HL-60/S4 treated with phorbol 12-myristate 13-acetate at 8.2 ng/mL for 4 days and 3 days (cell line): ENCODE data around the gene CDKAL1.
"Not testable (repeated sequence)": the region's sequence is repeated elsewhere in the genome, so short reads cannot be mapped to it uniquely, and the experiment has no call there.

Source experiments
- in situ Hi-C: fragments of 300-500 bp; cut with MboI; formaldehyde crosslinking; loops from 2 replicates; pipeline ENCODE4 v1.15.0; 2022; ENCODE audit warnings: low sequenced_read_pairs

Gene CDKAL1

DNA sequence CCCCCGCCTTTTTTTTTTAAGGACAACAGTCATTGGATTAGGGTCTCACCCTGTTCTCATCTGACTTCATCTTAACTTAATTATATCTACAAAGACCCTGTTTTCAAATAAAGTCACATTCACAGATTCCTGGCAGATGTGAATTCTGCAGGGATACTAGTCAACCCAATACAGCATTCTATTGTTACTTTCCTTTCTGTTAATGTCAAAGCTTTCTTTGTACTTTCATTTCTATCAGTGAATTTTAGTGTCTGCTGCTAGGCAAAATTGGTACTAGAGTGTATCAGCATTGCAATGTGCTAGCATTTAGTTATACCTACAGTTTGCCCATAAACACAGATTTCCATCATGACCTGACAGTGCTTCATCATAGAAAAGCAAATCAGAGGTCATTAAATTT lies 281.9 kb downstream of the CDKAL1 start:
- in situ Hi-C loops = no loop called here

DNA sequence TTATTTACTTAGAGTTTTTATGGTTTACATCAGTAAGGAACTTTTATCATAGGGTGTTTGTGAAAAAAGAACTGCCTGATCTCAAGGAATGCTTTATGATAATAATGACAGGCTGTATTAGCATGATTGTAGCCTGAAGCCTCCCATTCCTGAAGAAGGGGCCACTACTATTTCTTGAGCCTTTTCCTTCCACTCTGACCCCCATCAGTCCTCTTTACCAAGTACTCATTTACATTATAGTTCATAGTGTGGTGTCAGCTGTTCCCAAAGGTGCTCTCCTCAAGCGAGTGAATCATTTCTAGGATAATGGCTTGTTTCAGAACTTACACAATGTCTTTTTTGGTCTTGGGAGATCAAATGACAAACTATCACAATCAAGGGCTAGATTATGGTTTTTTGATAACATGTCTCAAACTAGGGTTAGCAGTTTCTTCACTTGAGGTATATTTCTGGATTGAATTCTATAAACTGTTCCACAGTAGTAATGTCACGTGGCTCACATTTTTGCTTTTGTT lies 283.6 kb downstream of the CDKAL1 start:
- in situ Hi-C loops = no loop called here

DNA sequence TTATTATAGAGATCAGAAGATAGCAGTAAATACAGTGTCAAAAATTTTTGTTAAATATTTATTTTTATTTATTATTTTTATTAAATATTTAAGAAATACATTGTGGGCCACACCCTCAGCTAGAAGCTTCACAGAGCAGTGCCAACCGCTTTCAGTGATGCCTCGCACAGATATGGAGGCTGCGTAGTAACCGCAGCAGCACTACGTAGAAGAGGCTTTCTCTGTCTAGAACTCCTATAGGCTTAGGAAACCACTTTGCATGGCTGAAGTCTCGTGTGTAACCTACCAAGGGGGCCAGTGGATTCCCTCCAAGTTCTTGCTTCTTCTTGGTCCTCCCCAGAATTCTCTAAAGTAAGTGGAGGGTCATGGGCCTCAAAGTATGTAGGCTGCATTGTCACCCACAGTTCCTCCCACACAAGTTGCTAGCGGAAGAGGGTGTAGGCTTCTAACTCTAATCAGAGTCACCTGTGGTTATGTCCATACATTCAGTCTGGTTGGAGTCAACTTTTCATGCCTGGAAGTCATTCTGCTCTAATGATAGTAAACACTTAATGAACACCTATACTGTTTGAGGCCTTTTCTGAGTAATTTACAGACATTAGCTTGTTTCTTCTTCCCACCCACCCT lies 285.6 kb downstream of the CDKAL1 start:
- in situ Hi-C loops = no loop called here

DNA sequence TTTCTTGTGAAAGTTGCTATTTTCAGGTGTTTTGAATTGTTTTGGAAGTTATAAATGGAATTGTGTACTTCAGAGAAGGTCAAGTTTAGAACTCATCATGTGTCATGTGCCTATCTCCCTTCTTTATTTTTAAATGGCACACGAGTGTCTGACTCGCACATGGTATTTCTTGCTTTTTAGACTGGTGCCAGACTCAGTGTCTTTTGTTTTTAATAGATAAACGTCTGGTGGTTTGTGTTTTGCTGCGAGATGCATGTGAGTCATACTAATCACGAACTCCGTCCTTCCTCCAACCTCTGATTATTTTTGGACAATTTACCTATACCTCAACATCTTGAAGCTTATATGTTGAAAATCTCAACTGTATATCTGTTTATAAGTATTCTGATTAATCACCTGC lies 292.1 kb downstream of the CDKAL1 start:
- in situ Hi-C loops = no loop called here

DNA sequence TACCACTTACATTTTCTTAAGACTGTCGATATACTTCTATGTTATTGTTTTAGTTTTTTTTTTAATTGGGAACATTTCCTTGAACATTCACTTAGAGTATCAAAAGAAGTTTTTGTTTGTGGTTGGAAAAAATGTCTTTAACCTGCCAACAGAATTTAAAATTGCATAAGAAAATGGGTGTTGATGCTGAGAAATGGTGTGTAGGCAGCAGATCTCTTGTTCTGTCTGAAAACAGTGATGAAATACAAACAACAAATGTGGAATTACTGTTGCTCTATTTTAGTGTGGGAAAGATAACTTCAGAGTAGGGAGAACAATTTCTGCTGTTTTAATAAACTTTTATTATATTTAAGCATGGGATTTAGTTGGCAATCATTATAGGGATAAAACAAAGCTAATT lies 293.5 kb downstream of the CDKAL1 start:
- in situ Hi-C loops = no loop called here

DNA sequence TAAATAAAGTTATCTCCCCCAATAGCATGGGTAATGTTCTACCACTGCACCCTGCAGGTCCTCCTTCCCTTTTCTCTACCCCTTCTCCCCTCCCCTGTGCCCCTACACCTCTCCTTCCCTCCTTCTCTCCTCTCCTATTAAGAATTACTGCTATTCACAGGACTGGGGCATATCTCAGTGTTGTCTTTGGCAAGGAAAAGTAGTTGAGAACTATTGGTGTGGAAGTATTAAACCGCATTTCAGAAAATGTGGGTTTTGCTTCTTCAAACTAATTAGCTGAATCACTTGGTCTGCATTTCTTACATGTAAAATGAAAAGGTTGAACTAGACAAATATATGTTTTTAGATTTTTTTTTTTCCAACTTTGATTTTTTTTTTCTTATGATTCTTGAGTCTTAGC lies 296.3 kb downstream of the CDKAL1 start:
- in situ Hi-C loops = no loop called here

DNA sequence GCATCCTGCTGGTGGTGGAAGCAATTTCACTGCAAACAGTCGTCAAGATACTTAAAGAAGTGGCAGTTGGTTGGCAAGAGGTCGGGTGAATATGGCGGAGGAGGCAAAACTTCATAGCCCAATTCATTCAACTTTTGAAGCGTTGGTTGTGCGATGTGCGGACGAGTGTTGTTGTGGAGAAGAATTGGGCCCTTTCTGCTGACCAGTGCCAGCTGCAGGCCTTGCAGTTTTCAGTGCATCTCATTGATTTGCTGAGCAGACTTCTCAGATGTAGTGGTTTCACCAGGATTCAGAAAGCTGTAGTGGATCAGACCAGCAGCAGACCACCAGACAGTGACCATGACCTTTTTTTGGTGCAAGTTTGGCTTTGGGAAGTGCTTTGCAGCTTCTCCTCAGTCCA lies 297.0 kb downstream of the CDKAL1 start:
- in situ Hi-C loops = not testable (repeated sequence)

DNA sequence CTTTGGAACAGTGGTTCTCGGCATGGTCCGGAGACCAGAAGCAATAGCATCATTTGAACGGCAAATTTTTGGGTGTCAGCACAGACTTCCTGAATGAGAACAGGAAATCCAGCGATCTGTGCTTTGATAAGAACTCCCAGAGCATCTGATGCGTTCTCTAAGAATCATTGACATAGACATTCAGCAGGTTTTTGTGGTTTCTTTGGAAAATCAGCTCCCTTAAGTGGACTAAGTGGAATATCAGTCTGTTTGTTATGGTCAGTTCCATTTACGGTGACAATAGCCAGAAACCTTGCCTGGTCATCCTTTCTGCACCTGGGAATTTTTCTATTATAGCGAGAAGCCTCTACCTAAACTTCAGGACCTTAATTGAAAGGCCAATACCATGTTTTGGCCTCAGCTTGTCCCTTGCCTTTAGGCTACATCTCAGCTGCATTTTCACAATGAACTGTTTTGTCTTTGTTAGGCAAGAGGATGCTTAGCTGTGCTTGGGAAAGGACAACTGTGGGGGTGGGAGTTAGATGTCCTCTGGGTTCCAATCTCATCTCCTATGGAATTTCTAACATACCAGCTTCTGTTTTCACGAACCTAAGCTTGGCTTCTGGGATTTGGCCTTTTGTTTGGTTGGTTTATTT lies 299.7 kb downstream of the CDKAL1 start:
- in situ Hi-C loops = no loop called here

DNA sequence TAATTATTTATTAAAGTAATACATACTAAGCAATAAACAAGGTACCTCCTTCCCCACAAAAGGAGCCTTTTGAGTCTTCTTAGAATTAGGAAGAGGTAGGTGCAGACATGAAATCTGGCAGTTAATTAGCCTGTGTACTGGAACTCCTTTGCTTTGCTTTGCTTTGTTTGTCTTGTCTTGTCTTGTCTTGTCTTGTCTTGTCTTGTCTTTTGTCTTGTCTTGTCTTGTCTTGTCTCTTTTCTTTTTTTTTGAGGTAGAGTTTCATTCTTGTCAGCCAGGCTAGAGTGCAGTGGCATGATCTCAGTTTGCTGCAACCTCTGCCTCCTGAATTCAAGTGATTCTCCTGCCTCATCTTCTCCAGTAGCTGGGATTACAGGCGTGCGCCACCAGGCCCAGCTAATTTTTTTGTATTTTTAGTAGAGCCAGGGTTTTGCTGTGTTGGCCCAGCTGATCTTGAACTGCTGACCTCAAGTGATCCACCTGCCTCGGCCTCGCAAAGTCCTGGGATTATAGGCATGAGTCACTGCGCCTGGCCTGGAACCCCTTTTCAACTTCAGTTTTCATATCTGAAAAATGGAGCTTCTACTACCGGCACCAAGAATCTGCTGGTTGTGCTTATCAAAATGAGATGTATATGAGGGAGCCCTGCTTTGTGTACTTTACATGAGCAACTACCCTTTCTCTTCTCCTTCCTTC lies 301.2 kb downstream of the CDKAL1 start:
- in situ Hi-C loops = no loop called here

DNA sequence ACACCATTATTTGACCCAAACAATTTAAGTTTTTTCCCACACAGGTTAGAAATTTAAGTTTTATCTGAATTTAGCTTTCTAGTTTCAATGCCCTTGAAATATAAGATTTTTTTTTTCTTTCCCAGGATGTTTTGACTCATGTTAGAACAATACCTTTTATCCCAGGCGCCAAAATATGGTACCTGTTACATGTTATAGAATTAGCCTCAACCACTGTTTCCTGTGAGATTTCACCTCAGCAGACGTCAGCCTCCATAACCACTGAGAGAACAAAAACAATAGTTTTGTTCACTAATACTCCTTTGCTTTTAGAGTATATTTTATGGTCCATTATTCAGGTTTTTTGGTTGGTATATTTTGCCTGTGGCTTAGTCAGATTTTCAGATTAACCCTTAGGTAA lies 302.9 kb downstream of the CDKAL1 start:
- in situ Hi-C loops = no loop called here

DNA sequence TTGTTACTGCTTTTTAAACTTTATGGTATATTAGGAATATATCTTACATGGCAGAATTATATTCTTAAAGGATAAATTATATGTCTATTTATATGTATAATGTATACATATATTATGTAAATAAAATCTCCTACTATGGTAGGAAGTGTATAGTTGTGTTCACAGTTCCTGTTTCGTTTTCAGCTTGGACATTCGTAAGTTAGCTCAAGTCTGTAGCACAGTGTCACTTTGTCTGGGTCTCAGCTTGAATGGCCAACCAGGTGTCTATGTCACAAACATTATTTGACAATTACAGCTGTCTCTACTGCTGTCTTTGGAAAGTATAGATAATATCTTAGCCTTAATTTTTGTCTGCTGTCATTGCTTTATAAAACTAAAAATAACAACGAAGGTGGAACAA lies 303.9 kb downstream of the CDKAL1 start:
- in situ Hi-C loops = no loop called here

DNA sequence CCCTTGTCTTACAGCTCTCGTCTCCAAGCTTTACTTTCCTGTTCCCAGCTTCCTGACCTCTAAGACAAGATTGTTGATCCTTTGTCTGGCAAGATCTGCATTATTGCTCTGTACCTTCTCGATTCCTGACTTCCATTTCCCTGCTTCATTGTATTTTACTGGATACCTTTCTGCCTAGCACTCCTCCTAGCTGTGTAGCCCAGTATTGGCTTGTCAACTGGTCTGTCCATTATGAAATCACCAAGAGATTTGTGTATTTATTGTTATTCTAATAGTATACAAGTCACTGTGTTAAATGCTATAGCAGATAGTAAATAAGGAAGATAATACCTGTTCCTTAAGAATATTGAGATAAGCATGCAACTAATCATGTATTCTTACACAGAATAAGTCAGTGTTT lies 305.4 kb downstream of the CDKAL1 start:
- in situ Hi-C loops = no loop called here

DNA sequence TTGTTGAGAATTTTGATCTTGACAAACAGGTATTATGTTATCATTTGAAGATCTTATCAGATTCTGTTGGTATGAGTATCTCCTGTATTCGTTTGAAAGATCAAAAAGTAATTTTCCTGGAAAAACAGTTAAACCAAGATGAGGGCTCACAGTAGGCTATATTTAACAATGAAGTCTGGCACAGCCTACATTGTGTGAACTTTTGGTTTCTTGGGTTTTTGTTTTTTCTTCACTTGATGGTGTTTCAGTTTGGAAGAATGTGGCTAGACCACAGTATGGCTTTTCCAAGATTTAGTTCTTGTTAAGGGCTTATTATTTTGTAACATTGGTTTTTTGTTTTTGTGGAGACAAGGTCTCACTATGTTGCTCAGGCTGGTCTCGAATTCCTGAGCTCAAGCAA lies 306.4 kb downstream of the CDKAL1 start:
- in situ Hi-C loops = no loop called here

DNA sequence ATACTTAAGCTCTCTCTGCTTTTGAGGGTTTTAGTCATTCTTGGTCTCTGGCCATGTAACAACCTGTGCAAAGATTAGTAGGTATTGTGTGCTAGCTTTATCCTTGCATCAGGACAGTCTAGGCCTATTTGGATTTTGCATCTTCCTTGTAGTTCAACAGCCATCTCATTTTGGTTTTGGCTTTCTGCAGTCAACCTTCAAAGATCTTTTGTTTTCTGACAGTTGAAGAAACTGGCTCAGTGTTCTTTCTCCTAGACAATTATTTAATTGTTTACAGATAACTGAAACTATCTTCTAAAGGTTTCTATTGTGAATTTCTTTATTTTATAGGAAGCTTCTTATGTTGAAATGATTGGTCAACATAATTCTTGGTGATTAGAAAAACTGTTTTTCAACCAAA lies 307.5 kb downstream of the CDKAL1 start:
- in situ Hi-C loops = no loop called here

DNA sequence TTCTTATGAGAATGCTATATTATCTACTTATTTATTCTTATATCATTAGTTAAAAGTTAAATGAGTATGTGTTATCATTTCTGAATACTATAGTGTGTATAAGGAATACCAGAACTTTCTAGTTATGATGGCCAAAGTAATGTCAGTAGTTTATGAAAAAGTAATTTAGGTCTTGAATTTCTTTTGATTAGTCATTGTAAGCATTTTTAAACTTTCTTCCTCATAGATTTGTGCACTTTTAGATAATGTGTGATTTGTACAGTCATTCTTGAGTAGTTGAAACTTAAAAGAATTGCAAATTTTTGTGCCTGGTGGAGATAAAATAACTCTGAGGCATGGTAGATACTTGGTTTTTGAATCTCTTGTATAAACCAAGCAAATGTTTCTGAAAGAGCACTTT lies 311.3 kb downstream of the CDKAL1 start:
- in situ Hi-C loops = no loop called here

DNA sequence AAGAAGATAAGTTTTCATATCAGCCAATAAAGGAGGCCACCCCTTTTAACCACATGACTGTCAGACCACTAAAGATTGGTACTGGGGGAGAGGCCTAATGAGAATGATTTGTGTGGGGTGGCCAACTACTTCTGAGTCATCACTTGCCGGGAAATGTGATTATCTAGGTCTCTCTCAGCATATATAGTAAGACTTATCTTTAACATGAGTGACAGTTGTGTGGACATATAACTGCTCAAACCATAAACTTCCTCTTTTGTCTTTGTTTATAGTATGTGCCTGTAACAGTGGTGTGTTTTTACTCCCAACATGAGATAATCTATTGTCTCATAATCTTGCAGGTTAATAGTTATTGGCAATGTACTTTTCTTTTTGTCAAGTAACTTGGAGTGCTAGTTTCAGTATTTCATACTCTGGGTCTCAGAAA lies 312.4 kb downstream of the CDKAL1 start:
- in situ Hi-C loops = no loop called here

DNA sequence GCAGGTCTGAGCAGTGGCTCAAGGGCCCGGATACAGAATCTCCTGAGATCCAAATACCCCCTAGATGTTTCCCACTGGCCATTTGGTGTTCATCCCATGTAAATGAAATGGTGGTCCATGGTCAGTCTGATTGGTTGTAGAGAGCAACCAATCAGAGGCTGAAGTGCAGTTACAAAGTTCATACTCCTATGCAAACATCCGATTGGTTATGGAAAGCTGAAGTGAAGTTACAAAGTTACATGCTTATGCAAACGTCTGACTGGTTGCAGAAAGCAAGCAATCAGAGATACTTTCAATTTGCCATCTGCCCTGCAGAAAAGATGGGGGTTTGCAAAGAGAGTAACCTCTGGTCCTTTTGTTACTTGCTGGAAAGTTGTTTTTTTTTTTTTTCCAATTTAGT lies 313.6 kb downstream of the CDKAL1 start:
- in situ Hi-C loops = no loop called here

DNA sequence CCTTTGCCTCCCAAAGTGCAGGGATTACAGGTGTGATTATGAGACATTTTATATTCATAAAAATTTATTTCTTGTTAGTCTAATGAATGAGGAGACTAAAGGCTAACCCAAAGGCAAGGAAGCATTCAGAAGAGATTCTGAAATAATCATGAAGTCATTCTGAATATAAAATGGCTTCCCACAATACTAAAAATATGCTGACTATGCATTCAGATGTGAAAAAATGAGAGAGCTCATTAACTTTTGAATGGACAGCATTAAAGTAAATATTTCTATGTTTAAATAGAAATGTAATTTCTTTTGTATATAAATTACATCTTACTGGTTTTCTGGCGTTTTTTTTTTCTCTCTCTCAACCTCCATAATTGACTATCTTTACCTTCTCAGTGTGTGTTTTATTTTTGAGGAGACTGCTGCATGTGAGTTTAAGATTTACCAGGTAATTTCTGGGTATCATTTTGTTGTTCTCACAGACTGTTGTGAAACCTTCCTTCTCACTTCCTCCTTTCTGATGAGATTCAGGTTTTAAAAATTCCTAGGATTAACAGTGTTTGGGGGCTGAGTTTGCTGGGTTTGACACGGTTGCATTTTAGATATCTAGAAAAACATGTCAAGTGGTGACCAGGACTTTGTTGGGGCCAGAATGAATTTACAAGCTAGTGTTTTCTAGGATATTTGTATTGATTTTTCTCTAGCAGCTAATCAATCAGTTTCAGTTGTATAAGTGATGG lies 316.6 kb downstream of the CDKAL1 start:
- in situ Hi-C loops = no loop called here

DNA sequence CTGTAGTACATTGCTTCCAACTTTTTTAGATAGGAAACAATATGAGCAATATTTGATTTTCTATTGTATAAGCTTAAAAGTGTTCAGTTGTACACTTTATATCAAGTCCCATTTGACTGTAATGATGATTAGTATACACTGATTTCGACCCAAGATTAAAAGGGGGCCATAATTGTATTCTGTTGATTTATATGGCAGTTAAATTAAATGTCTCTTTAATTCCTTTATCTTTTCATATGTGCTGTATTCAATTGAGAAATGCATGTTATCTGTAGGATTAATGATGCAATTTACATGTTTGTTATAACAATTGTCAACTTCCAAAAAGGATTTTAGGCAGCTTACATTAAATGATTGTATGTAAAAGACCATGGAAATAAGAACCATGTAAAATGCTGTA lies 317.5 kb downstream of the CDKAL1 start:
- in situ Hi-C loops = no loop called here

DNA sequence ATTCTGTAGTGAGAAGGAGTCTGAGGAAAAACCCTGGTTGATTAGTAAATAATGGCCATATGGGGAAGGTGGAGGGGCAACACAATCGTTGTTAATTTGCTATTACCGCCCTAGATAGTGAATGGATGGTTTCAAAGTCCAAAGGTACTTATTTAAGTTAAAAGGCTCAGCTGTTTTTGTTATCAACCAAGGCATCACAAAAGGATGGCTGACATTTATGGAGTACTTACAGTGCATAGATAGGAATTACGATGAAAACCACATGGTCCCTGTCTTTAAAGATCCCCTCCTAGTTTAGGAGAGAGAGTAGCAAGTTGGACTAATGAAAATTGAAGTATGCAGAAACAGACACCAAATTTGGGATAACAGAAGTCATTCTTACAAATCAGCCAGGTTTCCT lies 319.6 kb downstream of the CDKAL1 start:
- in situ Hi-C loops = no loop called here

DNA sequence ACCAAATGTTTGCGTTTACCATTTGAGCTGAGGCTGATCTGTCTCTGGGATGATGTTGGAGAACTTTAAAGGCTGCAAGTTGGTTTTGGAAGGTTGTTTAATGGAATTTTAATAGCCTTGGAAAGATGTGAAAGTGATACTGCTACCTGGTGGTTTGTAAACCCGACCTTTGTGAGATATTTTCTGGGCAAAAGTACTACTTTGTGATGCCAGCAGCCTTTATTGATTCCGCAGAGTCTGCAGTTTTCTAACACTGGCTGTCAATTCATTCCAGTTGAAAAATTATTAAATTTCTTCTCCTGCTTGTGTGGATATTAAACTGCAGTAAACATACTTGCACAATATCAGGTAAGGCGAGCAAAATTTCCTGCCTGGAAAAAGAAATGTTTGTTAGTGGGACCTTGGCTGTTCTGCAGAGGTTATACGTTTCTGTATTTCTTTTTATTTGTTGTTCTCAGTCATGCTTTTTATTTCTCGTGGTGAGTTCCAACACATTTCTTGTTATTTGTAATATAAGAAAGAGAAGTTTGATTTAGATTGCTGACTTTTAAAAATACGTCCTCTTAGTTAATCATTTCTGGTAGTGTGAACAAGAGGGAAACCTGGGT lies 322.5 kb downstream of the CDKAL1 start:
- in situ Hi-C loops = no loop called here
